Adrenal gland (tissue), 5 donors: ENCODE data around the gene HAPSTR1.

Experiments used
- CTCF ChIP-seq, 6 experiments: fragments of 450-650 bp in 4 of 6; fragments of 200-600 bp in 2 of 6; sonication (generic) in 1 of 6; IDR thresholded peaks; 1 replicate in 5 of 6; 2 replicates in 1 of 6; pipeline versions ENCODE4 v1.5.1 to v1.8.0; 2016 to 2021; ENCODE audit warnings: antibody characterized with exemption in 6 of 6, mild to moderate bottlenecking in 2 of 6, moderate library complexity in 1 of 6
- POLR2A ChIP-seq, 2 donors: fragments of 450-650 bp; IDR thresholded peaks; one replicate each; pipeline ENCODE4 v1.6.1; 2017; ENCODE audit warnings: antibody characterized with exemption in 2 of 2, mild to moderate bottlenecking in 2 of 2, moderate library complexity in 1 of 2
- donor health status: DM: no; HTN: no; CAD: no.

GRCh38 chr16:9055661-9056060 is 35.8 kb upstream of the HAPSTR1 start:
- no peak for TF ChIP-seq CTCF (IDR thresholded peaks at IDR 0.05)
- TF ChIP-seq POLR2A (IDR thresholded peaks at IDR 0.05), result no peak
